Measurements from ENCODE around the gene CDH15. TPM values are rescaled to one million over a fixed set of nuclear protein-coding genes. Genes with fewer than 3 reads are reported as not detected.

Gene CDH15
- total RNA-seq, 1 donor from 2014 or later = not detected

DNA sequence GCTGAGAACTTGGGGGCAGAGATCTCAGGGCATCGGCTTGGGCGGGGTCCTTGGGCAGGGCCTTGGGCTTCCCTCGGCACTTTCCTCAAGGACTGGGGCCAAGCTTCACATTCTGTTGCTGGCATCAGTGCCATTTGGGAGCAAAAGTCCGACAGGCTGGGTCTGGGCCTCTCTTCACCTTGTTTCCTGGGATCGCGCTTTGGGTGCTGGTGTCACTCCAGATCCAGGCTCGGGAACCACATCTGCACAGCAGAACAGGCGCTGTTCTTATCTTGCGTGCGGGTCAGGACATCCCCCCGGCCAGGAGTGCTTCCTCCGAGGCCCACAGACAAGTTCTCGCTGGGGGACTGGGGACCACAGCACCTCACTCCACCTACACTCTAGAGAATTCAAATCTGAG is 31.1 kb upstream of the CDH15 start:
- Histone ChIP-seq H3K27me3 (no peaks in the 10 kb centered on the region), H3K79me2 (ENCODE audit: low read depth) (no peaks in the 10 kb centered on the region)
- TF ChIP-seq, protein P1, sequence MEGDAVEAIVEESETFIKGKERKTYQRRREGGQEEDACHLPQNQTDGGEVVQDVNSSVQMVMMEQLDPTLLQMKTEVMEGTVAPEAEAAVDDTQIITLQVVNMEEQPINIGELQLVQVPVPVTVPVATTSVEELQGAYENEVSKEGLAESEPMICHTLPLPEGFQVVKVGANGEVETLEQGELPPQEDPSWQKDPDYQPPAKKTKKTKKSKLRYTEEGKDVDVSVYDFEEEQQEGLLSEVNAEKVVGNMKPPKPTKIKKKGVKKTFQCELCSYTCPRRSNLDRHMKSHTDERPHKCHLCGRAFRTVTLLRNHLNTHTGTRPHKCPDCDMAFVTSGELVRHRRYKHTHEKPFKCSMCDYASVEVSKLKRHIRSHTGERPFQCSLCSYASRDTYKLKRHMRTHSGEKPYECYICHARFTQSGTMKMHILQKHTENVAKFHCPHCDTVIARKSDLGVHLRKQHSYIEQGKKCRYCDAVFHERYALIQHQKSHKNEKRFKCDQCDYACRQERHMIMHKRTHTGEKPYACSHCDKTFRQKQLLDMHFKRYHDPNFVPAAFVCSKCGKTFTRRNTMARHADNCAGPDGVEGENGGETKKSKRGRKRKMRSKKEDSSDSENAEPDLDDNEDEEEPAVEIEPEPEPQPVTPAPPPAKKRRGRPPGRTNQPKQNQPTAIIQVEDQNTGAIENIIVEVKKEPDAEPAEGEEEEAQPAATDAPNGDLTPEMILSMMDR (IDR thresholded peaks at IDR 0.05) = no peak
- TF ChIP-seq EZH2phosphoT487 (IDR thresholded peaks at IDR 0.05) (no peak), EZH2 (IDR thresholded peaks at IDR 0.05) (no peak)

DNA sequence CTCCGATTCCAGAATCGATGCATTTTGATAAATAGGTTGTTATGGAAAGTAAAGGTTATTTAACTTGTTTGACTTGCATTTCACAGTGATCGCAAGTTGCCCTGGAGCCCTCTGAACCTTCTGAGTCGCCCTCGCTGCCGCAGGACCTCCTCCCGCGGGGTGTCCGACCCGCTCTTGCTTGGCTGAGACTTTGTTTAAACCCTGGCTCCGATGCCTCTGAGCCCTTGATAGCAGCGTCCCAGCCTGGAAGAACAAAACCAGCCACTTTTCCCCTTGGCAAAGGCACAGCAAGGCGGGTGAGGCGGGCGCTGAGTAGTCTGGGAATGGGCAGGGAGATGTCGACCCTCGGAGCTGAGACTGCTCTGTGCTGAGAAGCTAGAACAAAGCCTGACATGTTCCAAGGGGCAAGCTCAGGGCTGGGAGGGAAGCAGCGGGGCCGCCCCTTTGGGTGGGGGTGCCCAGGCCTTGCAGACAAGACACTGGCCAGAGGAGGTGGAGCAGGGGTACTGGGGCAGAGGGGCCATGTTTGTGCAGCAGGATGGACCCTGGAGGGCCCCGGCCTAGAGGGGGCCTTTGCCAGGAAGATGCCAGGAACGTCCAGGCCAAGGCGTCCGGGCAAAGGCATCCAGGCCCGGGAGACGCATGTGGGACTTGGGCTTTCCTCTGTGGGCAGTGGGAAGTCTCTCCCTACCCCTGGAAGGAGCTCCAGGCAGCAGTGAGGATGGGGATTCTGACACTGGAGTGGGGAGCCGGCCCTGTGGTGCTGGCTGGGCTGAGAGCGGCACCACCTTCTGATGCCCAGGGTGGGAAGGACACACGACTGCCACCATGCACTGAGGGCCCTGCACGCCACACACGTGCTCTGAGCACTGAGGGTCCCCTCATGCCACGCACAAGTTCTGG is 30.3 kb upstream of the CDH15 start:
- H3K4me1 ChIP-seq = no peaks in the 10 kb centered on the region
- Mint-ChIP-seq H3K27me3 (ENCODE audit: insufficient read depth, low read depth) (peaks cover 12% of the 10 kb centered on the region), H3K36me3 (peaks cover under 1% of the 10 kb centered on the region), H3K4me1 (no peaks in the 10 kb centered on the region), H3K4me3 (no peak overlapping the region), H3K27ac (no peak overlapping the region), H3K9me3 (no peaks in the 10 kb centered on the region)
- H3K36me3 ChIP-seq = no peaks in the 10 kb centered on the region
- H3K9ac ChIP-seq = no peak overlapping the region
- no peak overlapping the region for H3K4me2 ChIP-seq
- no peaks in the 10 kb centered on the region for H3F3A ChIP-seq (ENCODE audit: low read depth)
- no peak overlapping the region for H3K27ac ChIP-seq
- H3K27me3 ChIP-seq = no peaks in the 10 kb centered on the region
- H4K20me1 ChIP-seq (ENCODE audit: low read depth) = no peaks in the 10 kb centered on the region
- no peaks in the 10 kb centered on the region for H3K9me3 ChIP-seq (ENCODE audit: low read depth)
- no peaks in the 10 kb centered on the region for H3K79me2 ChIP-seq (ENCODE audit: low read depth)
- no peak overlapping the region for H2AFZ ChIP-seq (replicated peaks)
- no peak for DNase-seq (ENCODE audit: low spot score)
- TF ChIP-seq, protein P1 (IDR thresholded peaks at IDR 0.05) = no peak
- no peak for TF ChIP-seq EZH2 (IDR thresholded peaks at IDR 0.05)
- H3K4me3 ChIP-seq = no peak overlapping the region

More for the DNA sequence above, 31.1 kb upstream of the CDH15 start:
- Histone ChIP-seq H3K4me2 (no peak overlapping the region), H3K9ac (no peak overlapping the region), H3F3A (ENCODE audit: low read depth) (no peaks in the 10 kb centered on the region), H3K9me3 (ENCODE audit: low read depth) (no peaks in the 10 kb centered on the region), H4K20me1 (ENCODE audit: low read depth) (no peaks in the 10 kb centered on the region), H2AFZ (replicated peaks) (no peak overlapping the region), H3K4me3 (no peak overlapping the region), H3K4me1 (no peaks in the 10 kb centered on the region), H3K27ac (no peak overlapping the region), H3K36me3 (no peaks in the 10 kb centered on the region)
- Mint-ChIP-seq H3K4me3 (no peak overlapping the region), H3K27ac (no peak overlapping the region), H3K27me3 (ENCODE audit: insufficient read depth, low read depth) (peaks cover 12% of the 10 kb centered on the region), H3K9me3 (no peaks in the 10 kb centered on the region), H3K4me1 (no peaks in the 10 kb centered on the region), H3K36me3 (peaks cover 4% of the 10 kb centered on the region)
- no peak for DNase-seq (ENCODE audit: low spot score)

DNA sequence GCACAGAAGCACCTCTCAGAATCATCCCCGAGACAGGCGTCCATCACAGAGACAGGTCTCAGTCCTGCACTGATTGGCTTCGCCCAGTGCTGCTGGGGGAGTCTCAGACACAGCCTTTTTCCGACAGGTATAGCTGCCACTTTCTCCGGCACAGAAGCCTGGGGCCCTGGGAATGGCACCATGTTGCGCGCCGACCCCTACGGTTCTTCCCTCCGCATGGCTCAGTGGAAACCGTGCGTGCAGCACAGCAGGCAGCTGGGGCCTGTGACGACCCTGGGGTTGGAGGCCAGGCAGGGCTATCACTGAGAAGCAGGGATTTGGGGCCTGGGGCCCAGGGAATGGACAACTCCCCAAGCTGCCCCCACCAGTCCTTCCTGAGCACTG is 29.7 kb upstream of the CDH15 start:
- no peaks in the 10 kb centered on the region for H3K4me1 Mint-ChIP-seq
- no peak overlapping the region for H3K4me3 Mint-ChIP-seq
- no peak overlapping the region for H3K4me2 ChIP-seq
- H3K36me3 ChIP-seq = no peaks in the 10 kb centered on the region
- H3K4me1 ChIP-seq = no peaks in the 10 kb centered on the region
- H3K79me2 ChIP-seq (ENCODE audit: low read depth) = no peaks in the 10 kb centered on the region
- DNase-seq (ENCODE audit: low spot score) = no peak
- H2AFZ ChIP-seq (replicated peaks) = no peak overlapping the region
- no peaks in the 10 kb centered on the region for H3F3A ChIP-seq (ENCODE audit: low read depth)
- H3K36me3 Mint-ChIP-seq = peaks cover 4% of the 10 kb centered on the region
- no peak overlapping the region for H3K27ac ChIP-seq
- H3K27ac Mint-ChIP-seq = no peak overlapping the region
- H3K9ac ChIP-seq = no peak overlapping the region
- H4K20me1 ChIP-seq (ENCODE audit: low read depth) = no peaks in the 10 kb centered on the region
- no peaks in the 10 kb centered on the region for H3K27me3 ChIP-seq
- TF ChIP-seq EZH2 (IDR thresholded peaks at IDR 0.05) (no peak), EZH2phosphoT487 (IDR thresholded peaks at IDR 0.05) (no peak)
- TF ChIP-seq, protein P1 (IDR thresholded peaks at IDR 0.05) = no peak
- H3K9me3 ChIP-seq (ENCODE audit: low read depth) = no peaks in the 10 kb centered on the region
- no peaks in the 10 kb centered on the region for H3K9me3 Mint-ChIP-seq
- H3K4me3 ChIP-seq = no peak overlapping the region
- peaks cover 15% of the 10 kb centered on the region for H3K27me3 Mint-ChIP-seq (ENCODE audit: insufficient read depth, low read depth)

All from neural progenitor cell (in vitro differentiated cells).